Measurements from ENCODE around the gene MCC.

The MCC gene

DNA sequence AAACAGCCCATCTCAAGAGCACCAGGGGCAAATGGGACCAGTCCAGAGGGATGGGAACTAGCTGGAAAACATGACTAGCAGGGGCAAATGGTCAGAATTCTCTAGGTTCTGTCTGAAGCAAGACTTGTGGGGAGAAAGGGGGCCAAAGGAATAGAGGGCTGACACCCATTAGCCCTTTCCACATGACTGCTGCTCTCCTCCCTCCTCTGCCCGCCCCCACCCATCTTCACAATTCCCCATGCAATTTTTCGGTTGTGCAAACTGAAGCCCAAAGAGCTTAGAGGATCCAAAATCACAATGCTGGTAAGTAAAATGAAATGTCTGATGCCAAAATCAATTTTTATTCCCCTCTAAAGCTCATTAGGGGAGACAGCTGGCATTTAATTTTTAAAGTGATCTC is 304.6 kb downstream of the MCC start:
- DNase-seq (ENCODE audit: low read depth): no peak
- no peak overlapping the region for H3K4me3 ChIP-seq (replicated peaks; ENCODE audit: low read depth, low read length)
- no peak for TF ChIP-seq CTCF (IDR thresholded peaks at IDR 0.05; ENCODE audit: low read length, missing control alignments)

DNA sequence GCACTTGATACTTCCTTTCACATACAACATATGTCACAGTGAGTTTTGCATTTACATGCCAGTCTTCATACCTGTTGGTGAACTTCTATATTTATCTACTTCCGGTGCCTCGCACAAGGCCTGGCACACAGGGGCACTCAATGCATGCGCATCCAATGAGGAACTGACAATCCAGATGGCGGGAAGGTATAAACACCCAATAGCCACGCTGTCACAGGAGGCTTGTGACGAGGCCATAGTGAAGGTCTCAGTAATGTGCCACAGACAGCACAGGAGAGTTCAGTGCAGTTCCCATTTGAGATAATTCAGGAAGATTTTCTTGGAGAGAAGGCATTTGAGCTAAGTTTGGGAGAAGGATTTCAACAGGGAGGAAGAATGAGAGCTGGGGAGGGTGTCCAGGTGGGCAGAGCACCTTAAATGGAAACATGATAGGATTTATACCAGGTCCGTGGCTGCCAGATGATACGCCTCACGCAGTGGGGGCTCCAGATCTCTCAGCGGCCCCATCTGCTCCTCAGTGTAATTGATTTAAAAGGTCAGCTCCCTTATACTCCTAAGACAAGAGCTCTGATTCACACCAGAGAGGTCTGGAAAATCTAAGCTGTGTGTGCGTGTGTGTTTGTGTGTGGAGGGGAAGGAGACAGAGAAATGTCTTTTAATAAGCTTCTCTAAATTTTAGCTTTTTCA is 305.5 kb downstream of the MCC start:
- no peak for TF ChIP-seq CTCF (IDR thresholded peaks at IDR 0.05; ENCODE audit: low read length, missing control alignments)
- H3K4me3 ChIP-seq (replicated peaks; ENCODE audit: low read depth, low read length): no peak overlapping the region
- DNase-seq (ENCODE audit: low read depth): no peak

GRCh38 chr5:113181853-113182490 is 306.3 kb downstream of the MCC start:
- DNase-seq (ENCODE audit: low read depth): no peak
- no peak for TF ChIP-seq CTCF (IDR thresholded peaks at IDR 0.05; ENCODE audit: low read length, missing control alignments)
- H3K4me3 ChIP-seq (replicated peaks; ENCODE audit: low read depth, low read length): no peak overlapping the region

- no peak for DNase-seq (ENCODE audit: low read depth)
- H3K4me3 ChIP-seq (replicated peaks; ENCODE audit: low read depth, low read length): no peak overlapping the region
- no peak for TF ChIP-seq CTCF (IDR thresholded peaks at IDR 0.05; ENCODE audit: low read length, missing control alignments)
Observed at GRCh38 chr5:113181409-113181808, 306.8 kb downstream of the MCC start.

- H3K4me3 ChIP-seq (replicated peaks; ENCODE audit: low read depth, low read length): no peak overlapping the region
- no peak for TF ChIP-seq CTCF (IDR thresholded peaks at IDR 0.05; ENCODE audit: low read length, missing control alignments)
- DNase-seq (ENCODE audit: low read depth): no peak
Observed at GRCh38 chr5:113179156-113179555, 309.1 kb downstream of the MCC start.

GRCh38 chr5:113178073-113178779 is 310.0 kb downstream of the MCC start:
- no peak for DNase-seq (ENCODE audit: low read depth)
- no peak for TF ChIP-seq CTCF (IDR thresholded peaks at IDR 0.05; ENCODE audit: low read length, missing control alignments)
- H3K4me3 ChIP-seq (replicated peaks; ENCODE audit: low read depth, low read length): no peak overlapping the region
